ENCODE data around the gene SLC35B1. TPM values are rescaled to one million over a fixed set of nuclear protein-coding genes. Genes with fewer than 3 reads are reported as not detected.
A peak's percentile ranks its signal among the peaks of the same experiment; 100 is the strongest.

Gene SLC35B1
- polyA plus RNA-seq, 12 donors: 45.5 to 65.5 (median 59.7) TPM; not detected in 1

DNA sequence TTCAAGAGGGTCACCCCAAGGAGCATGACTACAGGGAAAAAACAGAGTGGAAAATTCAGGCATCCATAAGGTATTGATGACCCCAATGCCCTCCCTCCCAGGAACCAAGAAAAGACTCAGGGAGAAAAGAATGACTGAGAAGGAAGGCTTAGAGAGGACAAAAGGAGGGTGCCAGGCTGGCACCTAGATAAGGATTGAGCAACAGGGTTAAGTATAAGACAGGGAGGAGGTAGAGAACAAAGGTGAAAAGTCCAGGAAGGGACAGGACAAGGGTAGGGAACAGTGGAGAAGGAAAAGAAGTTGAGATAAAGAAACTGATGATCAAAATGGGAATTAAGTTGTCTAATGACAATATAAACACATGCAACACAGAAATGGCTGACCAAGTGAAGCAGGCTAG, 2.5 kb downstream of the SLC35B1 start:
- no peak for DNase-seq

DNA sequence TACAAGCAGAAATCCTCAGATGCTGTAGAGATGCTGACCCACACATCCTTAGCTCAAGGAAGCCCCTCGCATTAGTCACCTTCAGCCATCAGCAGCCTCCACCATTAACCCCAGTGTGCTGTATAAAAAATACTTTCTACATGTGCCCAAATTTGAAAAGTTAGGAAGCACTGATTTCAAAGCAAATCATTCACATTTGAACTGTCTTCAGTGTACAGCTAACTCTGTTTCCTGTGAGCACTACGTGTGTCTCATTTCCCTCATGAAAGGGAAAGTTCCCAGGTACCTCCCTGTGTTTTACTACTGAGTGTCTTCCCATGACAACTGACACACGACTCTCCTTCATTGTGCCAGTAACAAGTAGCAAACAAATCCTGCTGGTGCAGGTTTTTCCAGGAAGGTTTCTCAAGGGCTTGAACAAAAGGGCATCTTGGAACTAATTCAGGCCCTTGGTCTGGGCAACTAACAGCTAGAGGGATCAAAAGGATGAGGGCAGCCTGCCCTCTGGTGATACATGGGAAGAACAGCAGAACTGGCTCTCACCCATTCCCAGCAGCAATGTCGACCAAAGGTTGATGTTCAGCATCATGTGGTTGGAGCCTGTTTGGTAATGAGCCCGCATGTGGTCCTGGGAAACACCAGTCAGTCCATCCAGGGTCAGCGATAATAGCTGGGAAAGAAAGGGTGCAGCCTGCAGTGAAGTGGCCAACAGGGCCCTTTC, 4.0 kb downstream of the SLC35B1 start:
- no peak for DNase-seq

DNA sequence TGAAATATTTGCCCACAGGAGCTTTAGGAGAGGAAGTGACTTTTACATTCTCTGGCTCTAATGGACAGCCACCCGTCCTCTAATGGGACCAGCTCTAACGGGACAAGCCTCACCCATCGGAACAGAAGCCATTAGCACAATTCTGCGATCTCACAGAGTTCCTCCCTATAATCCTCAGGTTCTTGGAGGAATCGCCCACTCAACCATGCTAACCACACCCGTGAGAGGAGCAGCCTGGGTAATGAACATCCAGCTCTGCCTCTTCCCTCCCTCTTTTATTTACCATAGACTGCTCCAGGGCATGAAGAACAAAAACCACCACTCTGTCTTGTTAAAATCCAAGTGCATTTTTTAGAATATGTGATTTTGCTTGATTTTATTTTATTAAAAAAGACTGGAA, 6.8 kb downstream of the SLC35B1 start:
- no peak for DNase-seq

DNA sequence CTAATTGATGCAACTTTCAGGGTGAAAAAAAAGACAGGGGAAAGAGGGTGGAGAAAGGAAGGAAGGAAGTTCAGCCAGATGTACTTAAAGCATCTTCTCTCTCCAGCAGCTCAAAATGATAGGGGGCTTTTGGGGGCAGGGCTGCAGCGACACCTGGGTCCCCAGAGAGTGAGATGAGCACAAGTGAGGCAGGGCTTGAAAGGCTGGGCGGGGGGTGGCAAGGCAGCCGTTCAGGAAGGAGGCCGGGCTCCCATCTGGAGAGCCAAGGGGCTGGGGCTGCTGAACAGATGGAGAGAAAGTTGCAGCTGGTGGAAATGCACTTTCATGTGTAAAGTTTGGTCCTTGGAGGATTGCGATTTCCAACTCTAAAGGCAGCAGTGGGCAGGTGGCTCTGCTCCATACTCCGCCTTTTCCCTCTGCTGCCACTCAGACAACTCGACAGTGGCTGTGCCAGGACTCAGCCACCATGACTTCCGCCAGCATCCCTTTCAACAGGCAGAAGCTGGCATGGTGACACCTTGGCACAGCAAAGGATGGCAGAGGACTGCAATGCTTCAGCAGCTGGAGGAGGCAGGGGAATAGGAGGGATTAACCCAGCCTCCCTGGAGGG, 7.7 kb downstream of the SLC35B1 start:
- no peak for DNase-seq

DNA sequence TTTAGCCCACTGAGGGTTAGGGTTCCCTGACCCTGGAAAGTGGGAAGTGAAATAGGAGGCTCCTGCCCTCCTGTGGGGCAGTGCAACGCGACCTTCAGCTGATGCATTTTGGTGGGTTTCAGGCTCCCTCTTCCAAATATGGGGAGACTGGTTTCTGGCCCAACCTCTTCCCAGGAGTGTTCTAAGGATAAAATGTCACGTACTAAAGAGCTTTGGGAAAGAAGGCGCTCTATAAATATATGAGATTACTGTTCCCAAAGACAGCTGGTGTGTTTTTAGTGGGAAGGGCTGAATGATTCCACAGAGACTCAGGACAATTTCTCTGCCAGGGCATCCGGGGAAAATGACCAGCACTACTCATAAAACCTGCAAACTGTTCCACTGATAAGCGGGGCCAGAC, 9.8 kb downstream of the SLC35B1 start:
- no peak for DNase-seq

DNA sequence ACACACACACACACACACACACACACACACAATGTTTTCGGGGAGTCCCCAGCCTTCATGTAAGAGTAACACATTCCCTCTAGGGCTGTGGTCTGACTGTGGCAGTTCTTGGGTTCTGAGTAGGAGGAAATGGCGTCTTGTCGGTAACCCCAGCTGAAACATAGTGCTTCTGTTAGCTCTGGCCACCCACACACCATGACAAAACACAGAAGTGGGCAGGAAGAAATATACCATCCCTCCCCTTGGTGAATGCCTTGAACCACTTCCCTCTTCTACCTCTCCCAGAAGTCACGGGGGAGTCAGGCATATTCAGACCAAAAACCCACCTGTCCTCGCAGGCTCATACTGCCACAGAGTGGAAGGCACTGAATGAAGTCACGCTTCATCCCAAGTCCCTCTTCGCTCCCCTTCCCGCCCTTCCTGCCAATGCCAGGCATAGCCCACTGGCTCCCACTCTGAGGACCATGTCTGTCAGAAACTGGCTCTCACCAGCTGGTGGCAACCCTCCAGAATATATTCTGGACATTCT, 11.5 kb downstream of the SLC35B1 start:
- no peak for DNase-seq

DNA sequence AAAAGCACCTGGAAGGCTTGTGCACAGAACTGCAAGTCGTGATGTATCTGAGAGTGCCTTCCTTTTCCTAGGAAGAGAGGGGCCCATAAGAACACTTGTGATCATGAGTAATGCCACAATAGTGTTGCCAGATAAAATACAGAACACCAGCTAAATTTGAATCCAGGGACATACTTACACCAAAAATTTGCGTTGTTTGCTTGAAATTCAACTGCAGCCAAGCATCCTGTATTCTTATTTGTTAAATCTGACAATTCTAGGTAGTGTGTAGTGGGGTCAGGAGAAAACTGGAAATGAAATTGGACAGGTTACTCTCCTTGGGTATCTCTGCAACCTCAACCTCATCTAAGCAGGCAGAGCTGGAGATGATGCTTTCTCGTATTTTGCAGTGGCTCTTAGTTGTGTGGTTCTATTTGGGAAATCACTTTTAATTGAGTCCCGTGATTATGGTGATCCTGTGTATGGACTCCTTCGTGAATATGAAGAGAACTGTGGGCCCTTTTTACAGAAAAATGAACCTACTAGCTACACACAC, 12.0 kb downstream of the SLC35B1 start:
- DNase-seq: no peak

DNA sequence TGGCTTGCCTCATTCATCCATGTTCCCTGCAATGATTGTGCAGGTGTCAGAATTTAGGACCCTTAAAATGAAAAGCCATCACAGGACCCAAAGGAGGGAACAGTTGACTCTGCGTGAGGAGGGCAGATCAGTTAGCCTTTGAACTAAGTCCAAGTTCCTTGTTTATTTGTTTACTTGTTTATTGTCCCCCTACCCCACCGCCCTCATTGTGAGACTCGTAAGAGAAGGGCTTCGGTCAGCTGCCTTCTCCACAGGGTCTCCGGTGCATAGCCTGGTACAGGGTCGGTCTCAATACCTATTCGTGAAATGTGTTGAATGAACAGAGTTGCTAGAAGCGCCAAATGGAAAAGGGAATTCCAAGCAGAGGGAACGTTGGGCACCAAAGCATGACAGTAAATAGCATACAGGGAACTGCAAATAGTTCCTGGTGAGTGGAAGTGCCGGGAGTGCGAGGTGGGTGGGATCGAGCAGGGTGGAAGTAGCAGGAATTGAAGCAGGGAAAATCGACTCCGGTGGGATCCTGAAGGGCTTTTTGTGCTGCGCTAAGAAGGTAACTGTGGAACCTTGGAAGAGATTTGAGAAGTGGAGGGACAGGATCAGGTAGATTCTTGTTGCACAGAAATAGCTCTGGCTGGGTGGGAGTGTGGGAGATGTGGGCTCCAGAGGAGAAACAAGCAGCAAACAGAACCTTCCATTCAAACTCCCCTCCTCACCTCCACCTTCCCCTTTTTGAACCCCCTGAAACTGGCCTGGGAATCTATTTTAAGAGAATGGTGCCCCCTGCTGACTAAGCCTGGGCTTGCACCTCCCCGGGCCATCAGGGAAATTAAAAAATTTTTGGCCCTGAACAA, 12.7 kb downstream of the SLC35B1 start:
- DNase-seq: peak; percentile 42

DNA sequence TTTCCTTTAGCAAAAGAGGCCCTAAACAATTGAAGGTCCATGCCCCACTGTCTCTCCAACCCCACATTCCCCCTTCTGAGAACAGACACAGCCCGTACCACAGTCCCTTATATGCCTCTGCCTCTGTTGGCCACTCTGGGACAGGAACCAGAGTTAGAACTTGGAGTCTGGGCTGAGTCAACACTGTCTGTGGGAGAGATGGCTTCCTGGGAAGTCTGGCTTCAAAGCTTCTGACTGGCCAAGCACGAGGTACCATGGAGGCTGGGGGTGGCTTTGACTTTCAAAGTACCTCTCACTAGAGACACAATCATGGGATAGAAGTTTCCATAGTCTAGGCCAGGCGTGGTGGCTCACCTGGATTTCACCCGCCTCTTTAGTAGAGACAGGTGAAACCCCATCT, 15.0 kb downstream of the SLC35B1 start:
- DNase-seq: no peak

DNA sequence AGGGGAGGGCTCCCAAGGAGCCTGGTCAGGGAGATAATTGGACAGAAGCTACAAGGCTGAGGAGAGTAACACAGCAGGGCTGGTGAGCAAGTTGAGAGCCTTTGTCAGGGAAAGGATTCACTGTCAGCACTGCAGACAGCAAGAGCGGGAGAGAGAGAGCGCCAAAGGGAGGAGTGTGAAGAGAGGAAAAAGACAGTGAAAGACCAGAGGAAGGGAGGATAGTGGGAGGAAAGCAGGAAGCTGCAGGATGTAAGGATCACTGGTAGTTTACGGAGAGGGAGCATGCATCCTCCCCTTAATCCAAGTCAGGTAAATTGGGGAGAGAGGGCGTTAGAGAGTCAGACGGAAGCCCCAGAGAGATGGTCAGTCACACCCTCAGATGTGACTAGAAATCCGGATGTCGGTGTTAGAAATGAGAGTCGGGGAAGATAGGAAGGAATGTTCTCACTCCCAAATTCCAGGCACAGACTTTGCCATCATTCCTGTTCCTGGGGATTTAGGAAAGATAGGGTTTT, 16.0 kb downstream of the SLC35B1 start:
- DNase-seq: no peak

DNA sequence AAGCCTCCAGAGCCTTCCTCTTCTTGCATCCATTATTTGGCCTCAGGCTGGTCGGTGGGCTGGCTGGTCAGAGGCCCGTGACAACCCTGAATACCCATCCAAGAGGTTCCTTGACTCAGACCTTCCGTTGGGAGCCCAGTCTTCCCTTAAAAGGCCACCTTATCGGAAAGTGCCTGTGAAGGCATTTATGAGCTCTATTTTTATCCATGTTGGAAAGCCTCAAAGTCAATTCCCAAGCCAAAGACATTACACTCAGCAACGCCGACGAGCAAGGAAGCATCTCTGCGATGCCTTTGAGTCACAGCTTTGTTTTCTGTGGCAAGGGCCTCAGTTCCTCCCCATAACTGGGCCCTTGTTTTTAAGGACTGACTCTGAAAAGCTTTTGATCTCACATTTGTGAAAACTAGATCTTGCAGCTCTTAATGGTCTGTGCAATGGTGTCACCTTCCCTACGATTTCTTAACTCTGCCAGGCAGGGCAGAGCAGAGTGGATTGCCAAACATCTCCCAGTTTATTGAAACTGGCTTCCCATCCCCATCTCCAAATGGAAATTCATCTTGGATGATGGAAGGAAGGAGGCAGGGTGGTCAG, 16.6 kb downstream of the SLC35B1 start:
- DNase-seq: no peak

DNA sequence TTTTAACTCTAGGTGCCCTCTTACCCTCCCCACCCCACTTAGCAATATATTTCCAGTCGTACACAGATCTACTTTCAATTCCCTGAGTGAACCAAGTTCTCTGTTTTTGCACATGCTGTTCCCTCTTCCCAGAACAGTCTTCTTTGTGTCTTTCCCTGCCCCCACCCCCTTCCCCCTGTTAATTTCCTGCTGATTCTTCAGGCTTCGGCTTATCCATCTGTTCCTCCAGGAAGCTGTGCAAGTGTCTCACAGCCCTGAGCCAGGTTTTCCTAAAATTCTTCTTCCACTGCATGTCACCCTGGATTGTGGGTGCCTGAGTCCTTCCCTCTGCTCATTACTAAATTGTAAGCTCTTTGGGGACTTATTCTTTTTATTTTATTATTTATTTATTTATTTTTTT, 17.5 kb downstream of the SLC35B1 start:
- DNase-seq: no peak

DNA sequence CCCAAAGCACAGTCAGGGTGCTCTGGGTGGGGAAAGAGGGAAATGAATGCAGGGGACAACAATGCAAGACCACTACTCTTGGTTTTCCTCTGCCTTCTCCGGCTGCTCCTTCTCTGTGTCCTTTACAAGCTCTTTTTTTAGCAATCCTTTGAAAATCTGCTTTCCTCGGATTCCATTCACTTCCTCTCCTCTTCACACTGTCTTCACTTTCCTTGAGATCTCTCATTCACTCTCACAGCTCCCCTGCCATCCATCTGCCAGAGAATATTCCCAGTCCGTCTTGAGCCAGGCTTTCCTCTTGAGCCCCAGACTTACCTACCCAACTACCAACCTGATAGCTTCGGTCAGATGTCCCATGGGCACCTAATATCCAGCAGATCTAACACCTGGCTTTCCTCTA, 18.9 kb downstream of the SLC35B1 start:
- no peak for DNase-seq

DNA sequence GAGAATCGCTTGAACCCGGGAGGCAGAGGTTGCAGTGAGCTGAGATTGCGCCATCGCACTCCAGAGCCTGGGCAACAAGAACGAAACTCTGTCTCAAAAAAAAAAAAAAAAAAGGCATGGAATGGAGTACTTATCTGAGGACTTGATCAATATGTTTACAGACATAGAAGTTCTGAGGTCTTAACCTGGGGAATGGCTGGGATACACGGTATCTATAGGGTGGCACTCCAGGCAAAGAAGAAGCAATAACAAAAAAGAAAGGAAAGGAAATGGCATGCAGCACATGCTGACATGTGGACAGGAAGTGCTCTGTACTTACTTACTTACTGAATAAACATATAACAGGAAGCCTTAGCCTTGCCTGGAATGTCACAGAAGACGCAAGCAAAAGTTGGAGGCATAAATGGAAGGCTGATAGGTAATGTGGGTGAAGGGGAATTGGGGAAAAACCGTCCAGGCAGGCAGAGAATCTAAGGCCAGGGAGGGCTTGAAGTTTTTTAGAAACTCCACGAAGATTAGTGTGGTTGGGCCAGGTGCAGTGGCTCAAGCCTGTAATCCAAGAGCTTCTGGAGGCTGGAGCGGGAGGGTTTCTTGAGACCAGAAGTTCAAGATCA, 19.8 kb downstream of the SLC35B1 start:
- no peak for DNase-seq

DNA sequence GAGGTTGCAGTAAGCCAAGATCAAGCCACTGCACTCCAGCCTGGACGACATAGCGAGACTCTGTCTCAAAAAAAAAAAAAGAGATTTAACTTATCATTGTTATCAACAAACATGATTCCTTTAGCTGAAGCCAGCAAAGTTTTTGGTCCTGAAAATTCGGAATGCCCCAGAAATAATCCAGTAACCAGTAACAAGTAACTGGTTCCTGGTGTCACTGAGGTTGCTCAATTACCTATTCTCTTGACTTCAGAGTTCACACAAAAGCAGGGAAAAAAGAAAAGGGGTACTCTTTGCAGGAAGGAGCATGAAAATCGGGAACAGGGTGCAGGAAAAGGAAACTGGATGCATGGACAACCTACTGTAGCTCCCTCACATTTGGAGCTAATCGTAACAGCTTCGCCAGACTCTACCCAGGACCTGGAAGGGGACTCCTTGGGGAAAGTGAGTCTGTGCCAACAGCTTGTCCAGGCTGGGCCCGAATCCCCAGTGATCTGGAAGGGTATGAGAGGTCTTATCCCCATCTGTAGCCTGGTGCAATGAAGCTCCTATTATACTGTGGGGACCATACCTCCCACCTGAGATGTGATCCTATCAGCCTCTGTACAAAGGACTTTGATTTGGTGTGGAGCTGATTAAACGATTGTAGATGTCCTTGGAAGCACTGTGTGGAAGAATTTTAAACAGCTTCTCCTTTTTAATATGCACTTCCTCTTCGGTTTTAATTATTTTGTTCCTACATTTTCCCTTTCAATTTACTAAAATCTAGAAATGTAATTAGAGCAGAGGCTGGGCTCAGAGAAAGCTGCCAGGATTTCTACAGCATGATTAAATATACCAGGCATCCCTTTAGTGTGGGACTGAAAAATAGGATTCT, 26.4 kb downstream of the SLC35B1 start:
- no peak for DNase-seq

DNA sequence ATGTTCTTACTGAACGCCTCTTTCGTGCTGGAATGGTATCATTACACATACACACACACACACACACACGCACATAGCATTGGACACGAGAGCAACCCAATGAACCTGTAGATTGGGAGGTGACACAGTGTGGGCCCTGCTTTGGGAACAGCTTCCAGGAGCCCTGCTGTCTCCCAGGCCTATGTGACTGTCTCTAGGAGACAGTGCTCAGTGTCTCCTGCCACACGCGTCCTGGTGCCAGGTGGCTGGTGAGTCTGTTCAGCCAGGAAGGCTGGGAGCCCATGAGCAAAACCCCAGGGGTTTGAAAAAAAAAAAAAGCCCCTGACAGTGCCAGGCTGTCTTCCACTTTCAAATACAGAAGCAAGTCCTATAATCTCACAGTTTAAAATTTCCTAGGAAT, 27.4 kb downstream of the SLC35B1 start:
- DNase-seq: no peak

DNA sequence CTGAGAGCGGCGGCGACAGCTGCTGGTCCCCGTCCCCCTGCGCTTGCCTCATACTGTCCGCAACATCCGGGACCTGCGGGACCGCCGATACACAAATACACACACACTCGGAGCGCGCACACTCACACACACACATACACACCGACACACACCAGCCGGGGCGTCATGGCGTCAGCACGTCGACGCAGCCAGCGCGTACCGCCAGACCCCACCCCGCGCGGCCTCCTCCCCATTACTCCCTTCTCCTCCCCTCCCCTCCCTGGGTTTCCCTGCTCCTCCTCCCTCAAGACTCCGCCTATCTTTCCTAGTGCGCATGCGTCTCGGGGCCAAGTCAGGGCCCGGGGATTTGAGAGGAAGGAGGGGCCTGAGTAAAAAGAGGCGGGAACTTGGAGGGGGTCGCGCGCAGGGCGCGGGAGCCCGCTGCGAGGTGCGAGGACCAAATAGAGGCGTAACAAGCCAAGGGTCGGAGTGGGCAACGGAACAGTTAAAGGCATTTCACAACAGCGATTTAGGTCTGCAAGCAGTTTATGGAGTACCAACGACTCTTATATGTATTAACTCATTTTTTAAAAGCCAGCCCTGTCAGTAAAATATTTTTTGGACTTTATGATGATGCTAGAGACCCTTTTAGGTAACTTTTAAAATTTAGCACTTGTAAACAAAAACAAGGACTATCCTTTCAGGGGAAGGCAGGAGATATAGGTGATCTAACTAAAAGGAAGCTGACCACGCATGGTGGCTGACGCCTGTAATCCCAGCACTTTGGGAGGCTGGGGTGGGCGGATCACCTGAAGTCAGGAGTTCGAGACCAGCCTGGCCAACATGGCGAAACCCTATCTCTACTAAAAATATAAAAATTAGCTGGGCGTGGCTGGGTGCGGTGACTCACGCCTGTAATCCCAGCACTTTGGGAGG, 29.6 kb downstream of the SLC35B1 start, which contains the start of gene SPOP:
Gene SPOP, minus strand, starts transcription at position 165 of the 915 bp plus-strand sequence. CDS start 55,287 bp downstream, outside the sequence.
- DNase-seq: peak; percentile 99

DNA sequence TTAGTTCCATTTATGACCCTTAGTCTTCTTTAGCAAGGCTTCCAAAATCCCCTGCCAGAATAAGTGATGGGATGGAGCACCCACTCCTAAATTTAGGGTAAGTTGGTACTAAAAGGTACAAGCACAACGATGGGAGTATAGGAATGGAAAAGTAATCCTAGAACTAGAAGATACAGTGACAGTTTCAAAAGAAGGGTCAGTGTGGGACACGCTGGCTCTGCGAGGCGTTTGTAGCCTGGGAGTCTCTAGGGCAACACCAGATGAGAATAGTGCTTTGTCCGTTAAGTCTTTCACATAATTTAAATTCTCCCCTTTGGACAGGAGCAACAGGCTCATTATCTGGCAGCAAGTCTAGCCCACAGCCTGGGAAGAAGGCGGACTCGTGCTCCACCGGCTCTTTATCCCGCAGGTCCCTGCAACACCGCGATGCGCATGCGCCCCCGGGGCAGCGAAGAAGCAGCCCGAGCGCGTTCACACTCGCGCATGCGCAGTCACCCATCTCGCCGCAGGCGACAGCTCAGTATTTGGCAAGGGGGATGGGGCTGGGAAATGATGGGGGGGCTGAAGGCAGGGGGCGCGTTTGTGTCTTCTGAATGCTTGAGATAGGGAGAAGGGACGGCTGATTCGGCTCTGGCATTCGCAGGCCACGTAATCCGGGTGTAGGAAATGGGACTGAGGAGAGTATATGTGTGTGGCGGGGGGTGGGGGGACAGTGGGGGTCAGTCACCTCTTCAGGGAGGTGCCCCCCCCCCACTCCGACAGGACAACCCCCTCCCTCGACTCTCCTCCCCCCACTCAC, 30.4 kb downstream of the SLC35B1 start:
- peak; percentile 98 for DNase-seq

Measured in muscle of arm (tissue), 12 donors.